Keratinocyte (primary cell): ENCODE measurements around the gene ACYP2. TPM values are rescaled to one million over a fixed set of nuclear protein-coding genes. Genes with fewer than 3 reads are reported as not detected.

Experiments used
- DNase-seq: peaks from one replicate; pipeline ENCODE4 v3.0.0-alpha.2; 2011; ENCODE audit warnings: low read depth, missing footprints, low spot score
- FAIRE-seq: peaks from 2 replicates; lab custom pipeline; 2011; peaks lifted over from hg19 to GRCh38; lab: Jason Lieb, UNC
- H2AFZ ChIP-seq: 2 replicates; pipeline ENCODE4 v1.6.0; 2012; ENCODE audit warnings: low read length, control low read depth, inconsistent platforms; ENCODE audit not compliant: control insufficient read depth
- H3K27ac ChIP-seq: 2 replicates; pipeline ENCODE4 v1.5.1; 2011; ENCODE audit warnings: low read length; ENCODE audit not compliant: control insufficient read depth, insufficient read depth
- H3K27me3 ChIP-seq: 3 replicates; pipeline ENCODE4 v1.6.0; 2011; ENCODE audit warnings: low read length; ENCODE audit not compliant: control insufficient read depth, insufficient read depth; ENCODE audit errors: extremely low read depth
- H3K36me3 ChIP-seq, 2 experiments: 2 replicates in 1 of 2; 3 replicates in 1 of 2; pipeline ENCODE4 v1.5.1; 2011; ENCODE audit warnings: low read length in 2 of 2, mild to moderate bottlenecking in 1 of 2; ENCODE audit not compliant: control insufficient read depth in 2 of 2, insufficient read depth in 2 of 2; ENCODE audit errors: extremely low read depth in 1 of 2
- H3K4me1 ChIP-seq: 3 replicates; pipeline ENCODE4 v1.5.1; 2011; ENCODE audit warnings: low read length; ENCODE audit not compliant: control insufficient read depth, insufficient read depth; ENCODE audit errors: extremely low read depth
- H3K4me2 ChIP-seq: 3 replicates; pipeline ENCODE4 v1.6.0; 2011; ENCODE audit warnings: low read depth, low read length; ENCODE audit not compliant: control insufficient read depth, insufficient read depth; ENCODE audit errors: extremely low read depth
- H3K4me3 ChIP-seq, 3 experiments: fragments of 200-600 bp in 1 of 3; sonication (generic) in 1 of 3; 2 replicates in 2 of 3; 3 replicates in 1 of 3; pipeline ENCODE4 v1.5.1; 2011 to 2016; ENCODE audit warnings: low read length in 3 of 3, mild to moderate bottlenecking in 3 of 3, control low read depth in 2 of 3, inconsistent platforms in 1 of 3, low read depth in 1 of 3, mixed read lengths in 1 of 3, mixed run types in 1 of 3, moderate library complexity in 1 of 3; ENCODE audit not compliant: control insufficient read depth in 2 of 3, insufficient read depth in 2 of 3; ENCODE audit errors: extremely low read depth in 1 of 3
- H3K79me2 ChIP-seq: 2 replicates; pipeline ENCODE4 v1.6.0; 2012; ENCODE audit warnings: low read length; ENCODE audit not compliant: control insufficient read depth, insufficient read depth
- H3K9ac ChIP-seq: 3 replicates; pipeline ENCODE4 v1.6.0; 2011; ENCODE audit warnings: low read length; ENCODE audit not compliant: control insufficient read depth, insufficient read depth; ENCODE audit errors: extremely low read depth
- H3K9me1 ChIP-seq: 3 replicates; pipeline ENCODE4 v1.6.0; 2011; ENCODE audit warnings: low read length; ENCODE audit not compliant: control insufficient read depth, insufficient read depth; ENCODE audit errors: extremely low read depth
- H3K9me3 ChIP-seq: 2 replicates; pipeline ENCODE4 v1.5.1; 2012; ENCODE audit warnings: low read depth, low read length; ENCODE audit not compliant: control insufficient read depth
- H4K20me1 ChIP-seq: 3 replicates; pipeline ENCODE4 v1.6.0; 2011; ENCODE audit warnings: low read length; ENCODE audit not compliant: control insufficient read depth, insufficient read depth; ENCODE audit errors: extremely low read depth
- CTCF ChIP-seq, 3 experiments: IDR thresholded peaks in 1 of 3; conservative IDR thresholded peaks in 1 of 3; optimal IDR thresholded peaks in 1 of 3; 2 replicates in 2 of 3; 3 replicates in 1 of 3; pipeline versions ENCODE3 to v1.5.1; 2011; ENCODE audit warnings: low read length in 3 of 3, mild to moderate bottlenecking in 3 of 3, moderate library complexity in 2 of 3, control low read depth in 1 of 3, inconsistent platforms in 1 of 3; ENCODE audit not compliant: insufficient read depth in 2 of 3; ENCODE audit errors: extremely low read depth in 1 of 3
- EZH2 ChIP-seq: IDR thresholded peaks from one replicate; pipeline ENCODE4 v1.6.1; 2012; ENCODE audit warnings: inconsistent platforms, mild to moderate bottlenecking, low read length, moderate library complexity
- dilution Hi-C: fragments of 300-500 bp; cut with MboI; formaldehyde crosslinking; loops from one replicate; pipeline ENCODE4 v1.7.0; 2020; ENCODE audit warnings: low sequenced_read_pairs; ENCODE audit not compliant: extremely low pct_ligation_motif_present
- polyA plus RNA-seq, 5 experiments: library from polyadenylated mRNA; depleted of rRNA in 3 of 5; stranded (reverse) in 3 of 5; stranded (forward) in 1 of 5; unstranded in 1 of 5; fragments of >200 nt; gene quantifications; 1 replicate in 1 of 5; 2 replicates in 3 of 5; 3 replicates in 1 of 5; pipeline versions ENCODE4 v1.2.1 to v1.2.3, GENCODE V29; 2011 to 2012; ENCODE audit warnings: missing spikeins in 2 of 5, low read depth in 1 of 5, low replicate concordance in 1 of 5

Gene ACYP2
- polyA plus RNA-seq, 1 donor (not counting 4 experiments of a cell fraction or from before 2014, with no cell fraction given) = 8.7 TPM

GRCh38 chr2:54255230-54256090 lies 140.0 kb downstream of the ACYP2 start:
- dilution Hi-C loops = no loop called here
- Histone ChIP-seq H3K27ac (no peak overlapping the region), H3K9ac (no peak overlapping the region), H3K9me3 (no peaks in the 10 kb centered on the region), H4K20me1 (no peaks in the 10 kb centered on the region), H3K4me3 (no peak overlapping the region), H3K36me3 (no peaks in the 10 kb centered on the region), H3K4me2 (no peak overlapping the region), H3K79me2 (no peaks in the 10 kb centered on the region), H2AFZ (no peak overlapping the region), H3K9me1 (no peaks in the 10 kb centered on the region), H3K27me3 (no peaks in the 10 kb centered on the region), H3K4me1 (no peaks in the 10 kb centered on the region)
- TF ChIP-seq EZH2 (no peak), CTCF (optimal IDR thresholded peaks at IDR 0.05 in 1 of 3, IDR thresholded peaks at IDR 0.05 in 1 of 3, conservative IDR thresholded peaks at IDR 0.05 in 1 of 3; ENCODE audit: extremely low read depth in 1 of 3, insufficient read depth in 2 of 3, low read length in 3 of 3) (no peak)
- DNase-seq = no peak
- no peak for FAIRE-seq

- Histone ChIP-seq H4K20me1 (no peaks in the 10 kb centered on the region), H3K4me3 (no peak within 1 kb of the TSS), H3K4me1 (no peaks in the 10 kb centered on the region), H3K27me3 (no peaks in the 10 kb centered on the region), H3K4me2 (no peak within 1 kb of the TSS), H3K79me2 (no peaks in the 10 kb centered on the region), H3K9me1 (no peaks in the 10 kb centered on the region), H3K9ac (no peak within 1 kb of the TSS), H2AFZ (no peak within 1 kb of the TSS), H3K9me3 (no peaks in the 10 kb centered on the region), H3K27ac (no peak within 1 kb of the TSS), H3K36me3 (no peaks in the 10 kb centered on the region)
- dilution Hi-C loops = no loop called here
- no peak for FAIRE-seq
- no peak for DNase-seq
- no peak for TF ChIP-seq EZH2
- TF ChIP-seq CTCF (optimal IDR thresholded peaks at IDR 0.05 in 1 of 3, IDR thresholded peaks at IDR 0.05 in 1 of 3, conservative IDR thresholded peaks at IDR 0.05 in 1 of 3; ENCODE audit: extremely low read depth in 1 of 3, insufficient read depth in 2 of 3, low read length in 3 of 3) = no peak
Observed at GRCh38 chr2:54256091-54256694, 140.8 kb downstream of the ACYP2 start, which contains the start of gene TSPYL6. TSS of gene TSPYL6 (minus strand) at chr2:54256229. CDS start at chr2:54256151, 78 bp downstream.
